Thyroid gland (tissue), 4 donors: ENCODE measurements around the gene HYAL3. TPM values are rescaled to one million over a fixed set of nuclear protein-coding genes. Genes with fewer than 3 reads are reported as not detected.
A peak's percentile ranks its signal among the peaks of the same experiment; 100 is the strongest.

ENCODE experiments used
- DNase-seq, 2 donors: peaks; one replicate each; pipeline ENCODE4 v3.0.0-alpha.2; 2019
- H3K27ac ChIP-seq, 3 donors: fragments of 200-600 bp; sonication (generic); 1 replicate in 2 of 3; 2 replicates in 1 of 3; pipeline ENCODE4 v1.5.1; 2016 to 2019; ENCODE audit warnings: mild to moderate bottlenecking in 1 of 3, moderate library complexity in 1 of 3
- H3K27me3 ChIP-seq: fragments of 200-600 bp; sonication (generic); one replicate; pipeline ENCODE4 v1.5.1; 2019
- H3K36me3 ChIP-seq, 2 donors: fragments of 200-600 bp; sonication (generic); one replicate each; pipeline ENCODE4 v1.5.1; 2016 to 2019
- H3K4me1 ChIP-seq, 2 donors: fragments of 200-600 bp; sonication (generic); one replicate each; pipeline ENCODE4 v1.5.1; 2017 to 2019
- H3K4me3 ChIP-seq, 3 donors: fragments of 200-600 bp; sonication (generic); replicated peaks in 1 of 3; 1 replicate in 2 of 3; 2 replicates in 1 of 3; pipeline ENCODE4 v1.5.1; 2016; ENCODE audit warnings: mild to moderate bottlenecking in 1 of 3
- H3K9me3 ChIP-seq: fragments of 200-600 bp; sonication (generic); one replicate; pipeline ENCODE4 v1.5.1; 2017
- CTCF ChIP-seq, 6 experiments: fragments of 200-600 bp in 3 of 6; fragments of 450-650 bp in 3 of 6; sonication (generic) in 3 of 6; IDR thresholded peaks; one replicate each; pipeline ENCODE4 v1.5.1; 2016 to 2019; ENCODE audit warnings: antibody characterized with exemption in 6 of 6, mild to moderate bottlenecking in 2 of 6, inconsistent platforms in 1 of 6, moderate library complexity in 1 of 6
- POLR2A ChIP-seq, 2 donors: fragments of 450-650 bp; IDR thresholded peaks; one replicate each; pipeline ENCODE4 v1.6.1; 2017; ENCODE audit warnings: antibody characterized with exemption in 2 of 2, mild to moderate bottlenecking in 2 of 2, moderate library complexity in 1 of 2
- WGBS, 2 donors: methylation state at CpG; one replicate each; pipeline ENCODE4 v1.1.5; 2017; 5-methylcytosine and 5-hydroxymethylcytosine counted together
- intact Hi-C: fragments of 100-400 bp; cut with DNase I; formaldehyde crosslinking; loops from one replicate; pipeline ENCODE4 v1.15.1; 2023
- total RNA-seq, 4 donors: library from RNA; depleted of rRNA; stranded (reverse); fragments of >200 nt; gene quantifications; one replicate each; pipeline ENCODE4 v1.2.3, GENCODE V29; 2016

HYAL3 gene
- total RNA-seq, 4 donors from 2014 or later = 2.7 to 6.7 (median 3.8) TPM

- Histone ChIP-seq H3K9me3 (no peaks in the 10 kb centered on the region), H3K4me3 (no peak overlapping the region), H3K36me3 (no peaks in the 10 kb centered on the region), H3K27me3 (no peaks in the 10 kb centered on the region), H3K4me1 (peaks cover 6 to 14% of the 10 kb centered on the region in 2 donors), H3K27ac (no peak overlapping the region)
- intact Hi-C loops = no loop called here
- TF ChIP-seq POLR2A (IDR thresholded peaks at IDR 0.05) = no peak
- WGBS, 2 donors = 77 to 91% methylated on average over 4 of the region's 4 CpGs
- DNase-seq = no peak
Measured at GRCh38 chr3:50278123-50278879, 20.9 kb downstream of the HYAL3 start.

GRCh38 chr3:50276762-50277101 is 22.5 kb downstream of the HYAL3 start:
- WGBS, 2 donors = 82 to 84% methylated on average over 17 of the region's 17 CpGs
- Histone ChIP-seq H3K27me3 (no peaks in the 10 kb centered on the region), H3K4me3 (no peak overlapping the region), H3K27ac (no peak overlapping the region), H3K4me1 (peaks cover 9 to 23% of the 10 kb centered on the region in 2 donors), H3K36me3 (no peaks in the 10 kb centered on the region), H3K9me3 (no peaks in the 10 kb centered on the region)
- intact Hi-C loops = no loop called here
- no peak for DNase-seq
- TF ChIP-seq CTCF (IDR thresholded peaks at IDR 0.05) (no peak), POLR2A (IDR thresholded peaks at IDR 0.05) (no peak)

GRCh38 chr3:50275996-50276761 is 23.0 kb downstream of the HYAL3 start:
- TF ChIP-seq POLR2A (IDR thresholded peaks at IDR 0.05) = no peak
- no peak for TF ChIP-seq CTCF (IDR thresholded peaks at IDR 0.05)
- intact Hi-C loops = loop anchor here (2.0 kb wide), 1 partner anchor 81 kb away; no protein-coding TSS in a partner anchor
- Histone ChIP-seq H3K9me3 (no peaks in the 10 kb centered on the region), H3K27me3 (no peaks in the 10 kb centered on the region), H3K27ac (no peak overlapping the region), H3K36me3 (no peaks in the 10 kb centered on the region), H3K4me3 (no peak overlapping the region), H3K4me1 (peaks cover 9 to 23% of the 10 kb centered on the region in 2 donors)
- 40 to 45% methylated on average over 19 to 63 of the region's 79 CpGs for WGBS, 2 donors
- DNase-seq = no peak

GRCh38 chr3:50275141-50275995 is 23.8 kb downstream of the HYAL3 start:
- 31 to 36% methylated on average over 30 of the region's 65 CpGs for WGBS, 2 donors
- H3K4me1 ChIP-seq = peaks cover 9 to 25% of the 10 kb centered on the region in 2 donors
- no peak for DNase-seq
- no peak overlapping the region for H3K4me3 ChIP-seq
- intact Hi-C loops = loop anchor here (2.0 kb wide), 1 partner anchor 81 kb away; no protein-coding TSS in a partner anchor
- TF ChIP-seq POLR2A (IDR thresholded peaks at IDR 0.05) = no peak
- no peak for TF ChIP-seq CTCF (IDR thresholded peaks at IDR 0.05)
- H3K36me3 ChIP-seq = no peaks in the 10 kb centered on the region
- no peaks in the 10 kb centered on the region for H3K9me3 ChIP-seq
- H3K27ac ChIP-seq = no peak overlapping the region
- H3K27me3 ChIP-seq = no peaks in the 10 kb centered on the region

GRCh38 chr3:50274371-50275104 is 24.7 kb downstream of the HYAL3 start:
- WGBS, 2 donors = 16 to 36% methylated on average over 14 to 18 of the region's 26 CpGs
- H3K36me3 ChIP-seq = no peaks in the 10 kb centered on the region
- no peak overlapping the region for H3K27ac ChIP-seq
- H3K4me3 ChIP-seq = no peak overlapping the region
- H3K9me3 ChIP-seq = no peaks in the 10 kb centered on the region
- H3K4me1 ChIP-seq = peaks cover 14 to 34% of the 10 kb centered on the region in 2 donors
- peak; percentile 58 to 64 for DNase-seq
- no peaks in the 10 kb centered on the region for H3K27me3 ChIP-seq
- intact Hi-C loops = loop anchor here (2.0 kb wide), 1 partner anchor 80 kb away; no protein-coding TSS in a partner anchor
- TF ChIP-seq POLR2A (IDR thresholded peaks at IDR 0.05) = no peak
- peak; percentile 28 to 69 (median 56) for TF ChIP-seq CTCF (IDR thresholded peaks at IDR 0.05)
